Kidney (tissue), 14 donors: ENCODE data around the gene EGLN1. TPM values are rescaled to one million over a fixed set of nuclear protein-coding genes. Genes with fewer than 3 reads are reported as not detected.

Experiments
- DNase-seq, 5 donors: peaks; one replicate each; pipeline ENCODE4 v3.0.0-alpha.2; 2013 to 2020
- FAIRE-seq: peaks from 2 replicates; lab custom pipeline; 2012; peaks lifted over from hg19 to GRCh38; lab: Jason Lieb, UNC
- H3K27ac ChIP-seq, 2 donors: one replicate each; pipeline ENCODE4 v1.7.0; 2013; ENCODE audit warnings: low read depth in 2 of 2, low read length in 2 of 2, inconsistent platforms in 1 of 2
- H3K27me3 ChIP-seq: one replicate; pipeline ENCODE4 v1.7.1; 2013; ENCODE audit warnings: low read length, inconsistent platforms; ENCODE audit not compliant: control insufficient read depth, insufficient read depth
- H3K36me3 ChIP-seq, 3 donors: one replicate each; pipeline versions ENCODE4 v1.7.0 to v1.7.1; 2013; ENCODE audit warnings: low read length in 3 of 3, control low read depth in 1 of 3, inconsistent platforms in 1 of 3; ENCODE audit not compliant: insufficient read depth in 3 of 3, control insufficient read depth in 2 of 3
- H3K4me1 ChIP-seq, 3 donors: one replicate each; pipeline versions ENCODE4 v1.7.0 to v1.7.1; 2013; ENCODE audit warnings: low read length in 3 of 3, inconsistent platforms in 1 of 3, low read depth in 1 of 3; ENCODE audit not compliant: control insufficient read depth in 2 of 3, insufficient read depth in 2 of 3
- H3K4me3 ChIP-seq, 3 donors: one replicate each; pipeline versions ENCODE4 v1.7.0 to v1.8.1; 2013; ENCODE audit warnings: low read length in 3 of 3, control low read depth in 1 of 3, inconsistent platforms in 1 of 3
- H3K9ac ChIP-seq, 3 donors: one replicate each; pipeline versions ENCODE4 v1.7.0 to v1.7.1; 2013; ENCODE audit warnings: low read length in 3 of 3, control low read depth in 1 of 3, inconsistent platforms in 1 of 3
- H3K9me3 ChIP-seq, 3 donors: one replicate each; pipeline versions ENCODE4 v1.7.0 to v1.7.1; 2013; ENCODE audit warnings: low read length in 3 of 3, control low read depth in 1 of 3, inconsistent platforms in 1 of 3; ENCODE audit not compliant: control insufficient read depth in 2 of 3, insufficient read depth in 1 of 3
- intact Hi-C: fragments of 100-400 bp; cut with DNase I; formaldehyde crosslinking; loops from one replicate; pipeline ENCODE4 v1.11.1; 2022
- polyA plus RNA-seq: library from polyadenylated mRNA; stranded (reverse); fragments of 350-450 nt; fragmentation: Illumina TruSeq; extraction: RNeasy Lipid Tissue Mini Kit (QIAGEN cat#74804); gene quantifications from one replicate; pipeline ENCODE4 v1.2.3, GENCODE V29; 2014; ENCODE audit warnings: low read depth, low replicate concordance; ENCODE audit not compliant: insufficient read depth
- total RNA-seq: library from RNA; stranded (reverse); fragmentation: NEBNext Ultra II Directional; extraction: Animal tissue kit (Norgen Biotek cat#: 25700); gene quantifications from one replicate; pipeline ENCODE4 v1.2.1, GENCODE V29; 2021
- TF ChIP-seq, protein P1 (sequence below): IDR thresholded peaks from 3 replicates; pipeline ENCODE4 v1.5.1; 2012; ENCODE audit warnings: mild to moderate bottlenecking, moderate library complexity, borderline replicate concordance; ENCODE audit not compliant: insufficient read depth; ENCODE audit errors: extremely low read depth
- donor health status: control.
- donor health status: control.
- donor health status: control.
- donor health status: control.
- donor health status: control.
- donor health status: DM: yes; HTN: yes; CAD: no.
- donor health status: Normal renal cell carcinoma (clear cell type).

The EGLN1 gene
- total and polyA plus RNA-seq, 2 donors from 2014 or later: 12.2 to 38.8 TPM

DNA sequence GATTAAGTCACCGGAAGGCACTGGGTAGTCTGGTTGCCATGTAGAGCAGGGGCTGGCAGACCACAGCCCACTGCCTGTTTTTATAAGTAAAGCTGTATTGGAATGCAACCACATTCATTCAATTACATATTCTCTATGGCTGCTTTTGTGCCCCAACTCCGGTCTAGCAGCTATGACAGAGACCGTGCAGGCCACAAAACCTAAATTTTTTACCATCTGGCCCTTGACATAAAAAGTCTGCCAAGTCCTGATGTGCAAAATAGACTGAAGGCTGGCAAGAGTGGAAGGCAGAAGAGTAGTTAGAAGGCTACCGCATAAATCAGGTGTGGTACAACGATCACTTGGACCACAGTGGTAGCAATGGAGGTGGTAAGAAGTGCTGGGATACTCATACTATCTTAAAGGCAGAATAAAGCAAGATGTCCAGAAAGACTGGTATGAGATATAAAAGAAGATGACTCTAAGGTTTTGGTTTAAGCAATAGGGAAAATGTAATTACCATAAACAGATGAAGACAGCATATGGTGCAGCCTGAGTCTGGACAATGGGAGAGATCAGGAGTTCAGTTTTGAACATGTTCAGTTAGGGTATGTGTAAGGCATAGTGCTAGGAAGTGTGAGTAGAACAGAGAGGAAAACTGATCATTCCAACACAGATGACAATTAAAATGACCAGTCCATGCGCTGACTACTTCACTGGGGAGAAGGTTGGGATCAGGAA is 37.2 kb downstream of the EGLN1 start:
- FAIRE-seq: no peak

DNA sequence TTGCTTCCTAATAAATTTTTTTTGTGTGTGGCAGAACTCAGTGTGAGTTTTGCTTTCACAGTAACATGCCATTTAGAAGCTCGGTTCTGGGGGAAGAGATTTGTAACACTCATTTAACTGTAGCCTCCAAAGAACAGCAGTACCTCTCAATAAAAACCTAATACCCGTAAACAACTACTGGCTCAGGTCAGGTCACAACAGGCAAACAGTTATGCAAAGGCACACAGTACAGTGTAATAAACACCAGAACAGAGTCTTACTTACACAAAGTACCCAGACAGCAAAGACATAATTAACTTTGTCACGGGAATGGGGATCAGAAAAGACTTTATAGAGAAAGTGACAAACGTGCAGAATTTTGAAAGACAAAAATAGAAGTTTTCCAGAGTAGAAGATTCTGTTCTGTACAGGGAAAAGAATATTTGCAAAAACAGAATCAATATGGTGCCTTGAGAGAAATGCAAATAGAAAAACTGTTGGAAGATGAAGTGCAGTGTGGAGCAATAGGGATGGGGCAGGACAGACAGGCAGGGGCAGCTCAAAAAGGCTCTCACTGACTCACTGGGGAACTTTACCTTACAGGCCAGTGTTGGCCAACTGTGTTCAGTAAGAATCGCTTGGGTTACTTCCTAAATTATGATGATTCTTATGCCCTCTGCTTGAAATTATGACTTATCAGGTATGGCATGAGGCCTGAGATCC is 38.8 kb downstream of the EGLN1 start:
- Histone ChIP-seq H3K27ac (peak overlapping the region in 1 of 2 donors; percentile 18), H3K9ac (no peak overlapping the region)
- FAIRE-seq: no peak

More for the DNA sequence above, 37.2 kb downstream of the EGLN1 start:
- Histone ChIP-seq H3K9me3 (no peaks in the 10 kb centered on the region), H3K4me3 (no peak overlapping the region), H3K36me3 (no peaks in the 10 kb centered on the region), H3K27ac (peak overlapping the region; percentile 3 to 56), H3K9ac (no peak overlapping the region), H3K27me3 (no peaks in the 10 kb centered on the region), H3K4me1 (peaks cover 0 to 14% (median 8%) of the 10 kb centered on the region in 3 donors)
- intact Hi-C loops: no loop called here
- TF ChIP-seq, protein P1, sequence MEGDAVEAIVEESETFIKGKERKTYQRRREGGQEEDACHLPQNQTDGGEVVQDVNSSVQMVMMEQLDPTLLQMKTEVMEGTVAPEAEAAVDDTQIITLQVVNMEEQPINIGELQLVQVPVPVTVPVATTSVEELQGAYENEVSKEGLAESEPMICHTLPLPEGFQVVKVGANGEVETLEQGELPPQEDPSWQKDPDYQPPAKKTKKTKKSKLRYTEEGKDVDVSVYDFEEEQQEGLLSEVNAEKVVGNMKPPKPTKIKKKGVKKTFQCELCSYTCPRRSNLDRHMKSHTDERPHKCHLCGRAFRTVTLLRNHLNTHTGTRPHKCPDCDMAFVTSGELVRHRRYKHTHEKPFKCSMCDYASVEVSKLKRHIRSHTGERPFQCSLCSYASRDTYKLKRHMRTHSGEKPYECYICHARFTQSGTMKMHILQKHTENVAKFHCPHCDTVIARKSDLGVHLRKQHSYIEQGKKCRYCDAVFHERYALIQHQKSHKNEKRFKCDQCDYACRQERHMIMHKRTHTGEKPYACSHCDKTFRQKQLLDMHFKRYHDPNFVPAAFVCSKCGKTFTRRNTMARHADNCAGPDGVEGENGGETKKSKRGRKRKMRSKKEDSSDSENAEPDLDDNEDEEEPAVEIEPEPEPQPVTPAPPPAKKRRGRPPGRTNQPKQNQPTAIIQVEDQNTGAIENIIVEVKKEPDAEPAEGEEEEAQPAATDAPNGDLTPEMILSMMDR: no peak
- no peak for DNase-seq

DNA sequence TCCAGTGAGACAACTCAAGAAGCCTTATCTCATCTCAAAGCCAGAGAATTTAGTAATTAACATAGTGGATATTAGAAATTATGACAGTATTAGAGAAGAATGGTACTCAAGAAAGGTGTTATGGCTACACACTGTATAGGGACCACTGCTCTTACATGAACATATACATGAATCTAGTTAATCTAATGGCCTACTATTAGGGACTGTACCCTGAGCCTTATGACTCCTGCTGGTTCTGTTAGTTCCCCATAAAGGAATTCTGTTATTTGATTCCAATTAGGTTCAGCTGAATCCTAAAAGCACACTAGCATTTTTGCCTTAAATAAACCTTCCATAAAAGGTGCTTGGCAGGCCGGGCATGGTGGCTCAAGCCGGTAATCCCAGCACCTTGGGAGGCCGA is 39.7 kb downstream of the EGLN1 start:
- Histone ChIP-seq H3K9ac (no peak overlapping the region), H3K9me3 (no peaks in the 10 kb centered on the region), H3K27ac (no peak overlapping the region), H3K36me3 (no peaks in the 10 kb centered on the region), H3K4me3 (no peak overlapping the region), H3K4me1 (peaks cover 0 to 21% (median 8%) of the 10 kb centered on the region in 3 donors), H3K27me3 (no peaks in the 10 kb centered on the region)
- TF ChIP-seq, protein P1: no peak
- intact Hi-C loops: no loop called here
- FAIRE-seq: no peak
- no peak for DNase-seq

More for the DNA sequence above, 38.8 kb downstream of the EGLN1 start:
- no peaks in the 10 kb centered on the region for H3K9me3 ChIP-seq
- no peaks in the 10 kb centered on the region for H3K36me3 ChIP-seq
- H3K27me3 ChIP-seq: no peaks in the 10 kb centered on the region
- H3K4me1 ChIP-seq: peaks cover 0 to 14% (median 8%) of the 10 kb centered on the region in 3 donors
- intact Hi-C loops: no loop called here
- TF ChIP-seq, protein P1: no peak
- H3K4me3 ChIP-seq: no peak overlapping the region
- peak in 2 of 5 donors; percentile 23 to 55 for DNase-seq
